ENCODE measurements around the gene FBP2. TPM values are rescaled to one million over a fixed set of nuclear protein-coding genes. Genes with fewer than 3 reads are reported as not detected.
"Not testable (repeated sequence)": the region's sequence is repeated elsewhere in the genome, so short reads cannot be mapped to it uniquely, and the experiment has no call there.

FBP2 gene
- total RNA-seq, 1 donor from 2014 or later, result 0.33 TPM

GRCh38 chr9:94568972-94569712 lies 24.5 kb downstream of the FBP2 start:
- Histone ChIP-seq H3K4me3 (no peak overlapping the region), H3K9me3 (replicated peaks) (peaks cover 3% of the 10 kb centered on the region), H3K36me3 (no peaks in the 10 kb centered on the region), H3K27ac (replicated peaks) (no peak overlapping the region), H3K4me1 (no peaks in the 10 kb centered on the region), H3K27me3 (ENCODE audit: low read depth) (peaks cover 8% of the 10 kb centered on the region)
- TF ChIP-seq, protein P1, sequence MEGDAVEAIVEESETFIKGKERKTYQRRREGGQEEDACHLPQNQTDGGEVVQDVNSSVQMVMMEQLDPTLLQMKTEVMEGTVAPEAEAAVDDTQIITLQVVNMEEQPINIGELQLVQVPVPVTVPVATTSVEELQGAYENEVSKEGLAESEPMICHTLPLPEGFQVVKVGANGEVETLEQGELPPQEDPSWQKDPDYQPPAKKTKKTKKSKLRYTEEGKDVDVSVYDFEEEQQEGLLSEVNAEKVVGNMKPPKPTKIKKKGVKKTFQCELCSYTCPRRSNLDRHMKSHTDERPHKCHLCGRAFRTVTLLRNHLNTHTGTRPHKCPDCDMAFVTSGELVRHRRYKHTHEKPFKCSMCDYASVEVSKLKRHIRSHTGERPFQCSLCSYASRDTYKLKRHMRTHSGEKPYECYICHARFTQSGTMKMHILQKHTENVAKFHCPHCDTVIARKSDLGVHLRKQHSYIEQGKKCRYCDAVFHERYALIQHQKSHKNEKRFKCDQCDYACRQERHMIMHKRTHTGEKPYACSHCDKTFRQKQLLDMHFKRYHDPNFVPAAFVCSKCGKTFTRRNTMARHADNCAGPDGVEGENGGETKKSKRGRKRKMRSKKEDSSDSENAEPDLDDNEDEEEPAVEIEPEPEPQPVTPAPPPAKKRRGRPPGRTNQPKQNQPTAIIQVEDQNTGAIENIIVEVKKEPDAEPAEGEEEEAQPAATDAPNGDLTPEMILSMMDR (IDR thresholded peaks at IDR 0.05; ENCODE audit: borderline replicate concordance), result no peak
- intact Hi-C loops (cut with micrococcal nuclease), result no loop called here
- DNase-seq, result no peak

DNA sequence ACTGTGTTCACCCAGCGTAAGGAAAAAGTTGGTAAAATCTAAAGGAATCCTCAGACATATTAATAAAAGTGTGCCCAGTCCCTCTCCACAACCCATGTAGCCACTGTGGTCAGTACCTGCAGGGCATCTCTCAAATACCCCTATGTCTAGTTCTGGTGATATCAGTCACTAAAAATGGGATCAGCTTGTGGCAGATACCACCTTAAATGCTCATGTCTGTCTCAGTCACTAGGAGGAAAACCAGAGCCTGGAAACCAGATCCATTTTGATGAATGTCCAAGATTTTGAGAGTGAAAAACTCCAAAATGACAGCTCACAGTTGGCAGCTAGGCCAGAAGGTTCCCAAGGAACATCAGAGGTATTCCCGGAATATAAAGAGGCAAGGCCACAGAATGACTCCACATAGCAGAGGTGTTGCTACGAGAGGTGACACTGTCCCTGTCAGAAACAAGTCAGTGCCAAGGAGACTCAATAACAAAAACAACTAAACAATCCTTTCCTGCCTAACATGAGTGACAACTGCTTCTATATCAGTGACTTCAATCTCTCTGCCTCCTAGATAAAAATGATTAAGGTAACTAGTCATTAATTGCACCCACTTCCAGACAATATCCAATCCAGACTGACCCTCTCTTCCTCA lies 25.3 kb downstream of the FBP2 start:
- Histone ChIP-seq H3K4me3 (no peak overlapping the region), H3K27me3 (ENCODE audit: low read depth) (peaks cover 8% of the 10 kb centered on the region), H3K36me3 (no peaks in the 10 kb centered on the region), H3K9me3 (replicated peaks) (peaks cover 3% of the 10 kb centered on the region), H3K4me1 (no peaks in the 10 kb centered on the region), H3K27ac (replicated peaks) (no peak overlapping the region)
- no peak for DNase-seq
- intact Hi-C loops (cut with micrococcal nuclease), result no loop called here
- TF ChIP-seq, protein P1 (IDR thresholded peaks at IDR 0.05; ENCODE audit: borderline replicate concordance), result no peak

GRCh38 chr9:94567271-94567670 lies 26.4 kb downstream of the FBP2 start:
- no peak for DNase-seq
- TF ChIP-seq, protein P1 (IDR thresholded peaks at IDR 0.05; ENCODE audit: borderline replicate concordance), result no peak
- intact Hi-C loops (cut with micrococcal nuclease), result no loop called here
- no peak overlapping the region for H3K27ac ChIP-seq (replicated peaks)
- no peaks in the 10 kb centered on the region for H3K36me3 ChIP-seq
- peaks cover 3% of the 10 kb centered on the region for H3K9me3 ChIP-seq (replicated peaks)
- H3K27me3 ChIP-seq (ENCODE audit: low read depth), result no peaks in the 10 kb centered on the region
- H3K4me1 ChIP-seq, result no peaks in the 10 kb centered on the region
- H3K4me3 ChIP-seq, result no peak overlapping the region

DNA sequence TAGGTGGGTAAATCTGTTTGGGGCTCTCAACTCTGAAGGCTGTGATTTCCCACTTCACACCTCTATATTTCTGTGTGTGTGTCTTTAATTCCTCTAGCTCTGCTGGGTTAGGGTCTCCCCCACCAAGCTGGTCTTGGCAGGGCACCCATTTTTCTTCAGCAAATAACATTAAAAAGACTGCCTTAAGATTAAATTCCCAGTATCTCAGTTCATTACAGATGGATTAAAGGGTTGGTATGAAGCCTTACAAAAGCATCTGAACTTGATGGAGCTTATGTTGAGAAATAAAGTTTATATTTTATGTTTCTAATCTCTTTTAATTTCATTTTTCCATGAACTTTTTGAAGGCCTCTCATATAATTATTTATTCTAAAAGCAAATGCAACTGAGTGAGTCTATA lies 27.1 kb downstream of the FBP2 start:
- intact Hi-C loops (cut with micrococcal nuclease), result no loop called here
- H3K4me3 ChIP-seq, result no peak overlapping the region
- TF ChIP-seq, protein P1 (IDR thresholded peaks at IDR 0.05; ENCODE audit: borderline replicate concordance), result no peak
- H3K27me3 ChIP-seq (ENCODE audit: low read depth), result no peaks in the 10 kb centered on the region
- no peaks in the 10 kb centered on the region for H3K36me3 ChIP-seq
- no peaks in the 10 kb centered on the region for H3K4me1 ChIP-seq
- H3K27ac ChIP-seq (replicated peaks), result no peak overlapping the region
- peaks cover 3% of the 10 kb centered on the region for H3K9me3 ChIP-seq (replicated peaks)
- no peak for DNase-seq

GRCh38 chr9:94564279-94564678 lies 29.3 kb downstream of the FBP2 start:
- H3K27ac ChIP-seq (replicated peaks); H3K4me3 ChIP-seq; H3K9me3 ChIP-seq (replicated peaks); DNase-seq; intact Hi-C loops (cut with micrococcal nuclease); H3K36me3 ChIP-seq; H3K27me3 ChIP-seq (ENCODE audit: low read depth); H3K4me1 ChIP-seq: not testable (repeated sequence)

DNA sequence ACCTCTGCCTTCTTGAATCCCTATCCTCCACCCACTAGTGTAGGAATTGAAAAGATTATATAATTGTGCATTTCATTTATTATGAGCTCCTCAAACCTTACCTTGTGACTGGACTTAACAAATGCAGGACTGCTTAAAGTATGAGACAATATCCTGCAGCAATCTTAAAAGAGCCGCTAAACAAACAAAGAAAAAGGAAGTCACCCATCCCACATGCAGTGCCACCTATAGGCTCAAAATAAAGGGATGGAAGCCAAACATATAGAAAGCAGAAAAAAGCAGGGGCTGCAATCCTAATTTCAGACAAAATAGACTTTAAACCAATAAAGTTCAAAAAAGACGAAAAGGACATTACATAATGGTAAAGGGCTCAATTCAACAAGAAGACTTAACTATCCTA lies 30.1 kb downstream of the FBP2 start:
- TF ChIP-seq, protein P1 (IDR thresholded peaks at IDR 0.05; ENCODE audit: borderline replicate concordance), result no peak
- intact Hi-C loops (cut with micrococcal nuclease), result no loop called here

More for the DNA sequence above, 30.1 kb downstream of the FBP2 start:
- no peak overlapping the region for H3K27ac ChIP-seq (replicated peaks)
- H3K9me3 ChIP-seq (replicated peaks), result peaks cover 3% of the 10 kb centered on the region
- peaks cover 7% of the 10 kb centered on the region for H3K27me3 ChIP-seq (ENCODE audit: low read depth)
- DNase-seq, result no peak
- H3K4me3 ChIP-seq, result no peak overlapping the region
- no peaks in the 10 kb centered on the region for H3K4me1 ChIP-seq
- no peaks in the 10 kb centered on the region for H3K36me3 ChIP-seq

Measured in left ventricle myocardium inferior (tissue), 1 donor.